ENCODE results near the gene MRPL2. TPM values are rescaled to one million over a fixed set of nuclear protein-coding genes. Genes with fewer than 3 reads are reported as not detected.

Gene MRPL2
- total RNA-seq, 1 donor from 2014 or later, result 50.2 TPM

- intact Hi-C loops (cut with micrococcal nuclease), result loop anchor here (1.0 kb wide), 1 partner anchor 7 kb away; the partner anchor contains the start of gene KLHDC3
Measured at GRCh38 chr6:43021270-43022047, 37.8 kb downstream of the MRPL2 start, which contains the start of gene RRP36. Gene RRP36, plus strand, starts transcription at chr6:43021623. Its CDS starts 32 bp downstream, at chr6:43021655.

- intact Hi-C loops (cut with micrococcal nuclease), result no loop called here
Measured at GRCh38 chr6:43020847-43021246, 38.4 kb downstream of the MRPL2 start.

- intact Hi-C loops (cut with micrococcal nuclease), result no loop called here
Measured at GRCh38 chr6:43020052-43020705, 39.1 kb downstream of the MRPL2 start.

DNA sequence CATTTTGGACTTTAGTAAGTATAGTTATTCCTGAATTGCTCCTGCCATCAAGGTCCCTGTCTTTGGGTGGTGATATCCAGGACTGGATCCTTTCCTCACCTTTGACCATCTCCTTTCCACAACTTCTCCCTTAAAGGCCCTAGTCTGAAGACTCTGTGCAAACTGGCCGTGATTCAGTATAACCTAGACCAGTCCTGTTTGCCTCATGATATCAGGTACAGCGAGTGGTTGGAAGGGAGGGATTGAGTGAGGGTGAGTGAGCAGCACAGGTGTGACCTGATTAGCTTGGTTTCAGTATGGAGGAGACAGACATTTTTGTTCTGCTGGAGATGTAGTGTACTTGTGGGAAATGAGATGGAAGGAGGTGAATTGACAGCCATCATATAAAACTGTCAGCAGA lies 40.1 kb downstream of the MRPL2 start:
- intact Hi-C loops (cut with micrococcal nuclease), result no loop called here

DNA sequence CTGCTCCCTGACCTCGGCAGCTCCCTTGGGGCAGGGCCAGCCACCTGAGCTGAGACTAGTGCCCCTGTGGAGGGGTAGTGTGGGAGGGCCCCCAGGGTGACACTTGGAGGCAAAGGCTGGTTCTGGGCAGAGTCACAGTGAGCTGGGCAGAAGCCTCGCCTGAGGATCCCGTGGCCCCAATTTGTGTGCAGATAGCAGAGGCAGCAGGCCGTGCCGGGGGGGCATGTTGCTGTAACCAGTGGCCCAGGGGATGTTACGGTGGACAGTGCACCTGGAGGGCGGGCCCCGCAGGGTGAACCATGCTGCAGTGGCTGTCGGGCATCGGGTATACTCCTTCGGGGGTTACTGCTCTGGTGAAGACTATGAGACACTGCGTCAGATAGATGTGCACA lies 42.3 kb downstream of the MRPL2 start:
- intact Hi-C loops (cut with micrococcal nuclease), result no loop called here

DNA sequence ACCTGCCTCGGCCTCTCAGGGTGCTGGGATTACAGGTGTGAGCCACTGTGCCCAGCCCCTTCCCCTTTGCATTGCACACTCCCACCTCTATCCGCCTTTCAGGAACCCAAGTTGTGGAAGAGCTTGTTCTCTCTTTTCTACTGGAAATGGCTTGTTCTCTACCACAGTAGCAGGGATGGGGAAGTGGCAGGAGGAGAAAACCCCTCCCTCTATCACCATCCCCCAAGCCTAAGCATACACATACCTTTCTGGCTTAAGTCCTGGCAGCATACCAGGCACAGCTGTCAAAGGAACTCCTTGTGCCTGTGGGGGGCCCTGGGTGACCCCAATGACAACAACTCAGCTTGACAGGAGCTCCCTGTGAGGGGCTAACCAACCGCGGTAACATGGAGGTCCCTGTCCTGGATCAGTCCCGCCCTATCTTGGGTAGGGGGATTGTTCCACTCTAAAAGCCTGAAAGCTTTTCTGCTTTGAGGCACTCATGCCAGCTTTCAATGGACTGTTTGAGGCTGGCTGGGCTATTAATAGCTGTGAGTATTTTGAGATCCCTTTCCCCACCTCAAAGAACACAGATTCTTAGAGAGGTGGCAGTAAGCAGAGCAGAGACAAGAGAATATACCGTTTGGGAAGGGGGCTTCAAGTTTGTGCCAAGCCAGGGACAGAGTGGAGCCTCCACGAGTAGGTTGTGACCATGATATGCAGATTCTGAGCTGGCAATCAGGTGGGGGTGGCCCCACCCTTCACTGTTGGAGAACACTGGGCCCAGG lies 42.9 kb downstream of the MRPL2 start:
- intact Hi-C loops (cut with micrococcal nuclease), result no loop called here

- intact Hi-C loops (cut with micrococcal nuclease), result loop anchor here (1.0 to 5.0 kb wide), 9 partner anchors 8 to 503 kb away; partner anchors contain the start of genes CNPY3, CUL7, KLC4 and MRPL2
Measured at GRCh38 chr6:43014434-43014909, 44.8 kb downstream of the MRPL2 start.

GRCh38 chr6:43013843-43014433 lies 45.3 kb downstream of the MRPL2 start, which contains the start of the genes KLHDC3 and MEA1:
Gene KLHDC3, plus strand, starts transcription at chr6:43014249. Its CDS starts 2,944 bp downstream, at chr6:43017193.
Gene MEA1, minus strand, starts transcription at chr6:43013946. Its CDS starts 133 bp downstream, at chr6:43013813.
- intact Hi-C loops (cut with micrococcal nuclease), result loop anchor here (1.0 to 5.0 kb wide), 11 partner anchors 8 to 503 kb away; partner anchors contain the start of genes CNPY3, CUL7, KLC4 and MRPL2

DNA sequence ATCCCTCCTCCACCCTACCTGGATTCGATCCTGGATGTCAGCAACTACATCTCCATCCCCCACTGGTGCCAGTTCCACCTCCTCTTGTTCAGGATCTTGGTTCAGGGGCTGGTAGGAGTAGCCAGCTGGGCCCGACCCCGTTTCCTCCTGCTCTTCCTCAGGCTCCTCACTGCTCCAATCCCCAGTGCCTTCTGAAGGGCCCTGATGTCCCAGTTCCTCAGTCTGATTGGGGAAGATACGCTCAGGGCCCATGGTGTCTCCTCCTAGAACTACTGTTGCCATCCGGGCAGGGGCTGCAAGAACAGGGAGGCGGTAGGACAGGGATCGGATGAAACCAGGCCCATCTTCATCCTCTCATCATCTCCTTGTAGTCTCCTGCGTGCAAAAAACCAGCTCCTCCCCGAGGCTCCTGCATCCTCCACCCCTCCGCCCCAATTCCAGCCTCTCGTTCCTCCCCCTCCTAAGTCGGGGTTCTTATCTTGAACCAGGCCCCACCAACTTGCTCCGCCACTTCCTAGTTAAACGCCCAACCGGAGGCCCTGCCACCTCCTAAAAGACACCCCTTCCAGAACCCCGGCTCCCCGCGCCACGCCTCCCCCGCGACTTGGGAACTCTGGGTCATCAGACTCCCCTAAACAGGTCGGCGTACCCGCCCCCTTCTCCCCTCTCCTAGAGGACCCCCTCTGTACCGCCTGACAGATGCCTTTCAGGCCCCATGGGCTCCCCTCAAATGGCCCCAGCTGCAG lies 46.0 kb downstream of the MRPL2 start:
- intact Hi-C loops (cut with micrococcal nuclease), result loop anchor here (1.0 to 5.0 kb wide), 4 partner anchors 34 to 504 kb away; partner anchors contain the start of genes PEX6, POLR1C, TBCC and YIPF3

DNA sequence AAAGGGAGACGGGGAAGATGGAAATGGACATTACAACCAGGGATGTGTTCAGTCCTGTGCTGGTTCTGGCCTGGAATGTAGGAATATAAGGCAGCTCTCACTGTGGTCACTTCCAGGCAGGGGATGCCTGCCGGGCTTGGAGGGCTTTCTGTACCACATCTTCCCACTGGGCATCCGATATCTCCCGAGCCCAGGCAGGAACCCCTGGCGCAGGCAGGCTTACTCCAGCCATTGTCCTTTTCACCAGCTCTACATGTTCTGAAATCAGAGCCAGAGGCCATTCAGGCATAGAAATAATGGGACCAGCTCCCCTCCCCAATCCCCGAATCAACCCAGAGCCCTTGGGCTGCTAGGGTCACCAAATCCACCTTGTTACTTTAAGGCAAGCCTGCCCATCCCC lies 46.9 kb downstream of the MRPL2 start:
- intact Hi-C loops (cut with micrococcal nuclease), result loop anchor here (5.0 kb wide), 2 partner anchors 115 to 505 kb away; partner anchors contain the start of genes POLR1C and YIPF3

- intact Hi-C loops (cut with micrococcal nuclease), result loop anchor here (5.0 kb wide), 2 partner anchors 114 to 506 kb away; partner anchors contain the start of genes POLR1C and YIPF3
Measured at GRCh38 chr6:43011207-43011606, 48.0 kb downstream of the MRPL2 start.

DNA sequence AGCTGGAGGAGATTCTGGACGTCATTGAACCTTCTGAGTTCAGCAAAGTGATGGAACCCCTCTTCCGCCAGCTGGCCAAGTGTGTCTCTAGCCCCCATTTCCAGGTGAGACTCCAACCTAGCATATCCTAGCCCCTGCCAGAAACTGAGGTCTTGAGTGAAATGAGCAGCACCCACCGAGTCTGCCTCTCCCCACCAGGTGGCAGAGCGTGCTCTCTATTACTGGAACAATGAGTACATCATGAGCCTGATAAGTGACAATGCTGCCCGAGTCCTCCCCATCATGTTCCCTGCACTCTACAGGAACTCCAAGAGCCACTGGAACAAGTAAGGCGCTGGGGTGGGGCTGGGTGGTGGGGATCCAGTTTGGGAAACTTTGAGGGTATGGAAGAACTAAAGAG lies 50.1 kb downstream of the MRPL2 start:
- intact Hi-C loops (cut with micrococcal nuclease), result loop anchor here (1.0 kb wide), 1 partner anchor 134 kb away; no protein-coding TSS in a partner anchor

DNA sequence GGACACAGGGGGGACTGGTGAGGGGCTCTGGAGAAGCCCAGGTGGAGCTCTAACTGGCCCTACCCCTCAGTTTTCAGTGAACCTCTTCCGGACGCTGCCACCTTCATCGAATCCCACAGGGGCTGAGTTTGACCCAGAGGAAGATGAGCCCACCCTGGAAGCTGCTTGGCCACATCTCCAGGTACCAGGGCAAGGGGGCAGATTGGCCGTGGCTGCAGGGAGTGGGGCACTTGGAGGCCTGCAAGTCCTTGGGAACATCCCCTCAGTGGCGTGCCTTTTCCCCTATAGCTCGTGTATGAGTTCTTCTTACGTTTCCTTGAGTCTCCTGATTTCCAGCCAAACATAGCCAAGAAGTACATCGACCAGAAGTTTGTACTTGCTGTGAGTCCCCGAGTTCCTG lies 52.1 kb downstream of the MRPL2 start:
- intact Hi-C loops (cut with micrococcal nuclease), result no loop called here

DNA sequence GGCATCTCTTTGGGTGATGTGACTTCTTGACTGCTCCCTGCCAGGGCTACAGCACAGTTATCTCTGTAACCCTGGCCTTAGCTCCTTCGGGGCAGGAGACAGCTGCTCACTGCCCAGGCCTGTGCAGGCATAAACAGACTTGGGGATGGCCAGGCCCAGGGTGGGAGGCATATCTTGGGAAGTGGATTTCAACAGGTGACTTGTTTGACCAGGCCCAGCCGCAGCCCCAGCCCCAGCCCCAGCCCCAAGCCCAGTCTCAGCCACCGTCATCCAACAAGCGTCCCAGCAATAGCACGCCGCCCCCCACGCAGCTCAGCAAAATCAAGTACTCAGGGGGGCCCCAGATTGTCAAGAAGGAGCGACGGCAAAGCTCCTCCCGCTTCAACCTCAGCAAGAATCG lies 53.0 kb downstream of the MRPL2 start:
- intact Hi-C loops (cut with micrococcal nuclease), result no loop called here

- intact Hi-C loops (cut with micrococcal nuclease), result no loop called here
Measured at GRCh38 chr6:43005844-43006243, 53.4 kb downstream of the MRPL2 start.

Other genes with a start within 250 kb of the MRPL2 start
- gene RPL7L1, start 179.8 kb downstream of the MRPL2 start, total RNA-seq, result 91.0 and 94.7 TPM in 2 replicates
- not detected in 2 replicates for gene PTCRA, start 143.4 kb downstream of the MRPL2 start, total RNA-seq
- 54.1 and 55.3 TPM in 2 replicates for gene CNPY3, start 130.0 kb downstream of the MRPL2 start, total RNA-seq
- 0.98 and 1.00 TPM in 2 replicates for gene GNMT, start 98.7 kb downstream of the MRPL2 start, total RNA-seq
- 27.1 and 28.5 TPM in 2 replicates for gene PEX6, start 80.3 kb downstream of the MRPL2 start, total RNA-seq
- 52.6 and 56.1 TPM in 2 replicates for gene PPP2R5D, start 74.9 kb downstream of the MRPL2 start, total RNA-seq
- 63.6 and 65.6 TPM in 2 replicates for gene MEA1, start 45.5 kb downstream of the MRPL2 start, total RNA-seq
- gene KLHDC3, start 45.2 kb downstream of the MRPL2 start, total RNA-seq, result 65.4 and 67.1 TPM in 2 replicates
- gene RRP36, start 37.8 kb downstream of the MRPL2 start, total RNA-seq, result 70.7 and 74.8 TPM in 2 replicates
- 10.6 and 12.0 TPM in 2 replicates for gene CUL7, start 5.6 kb downstream of the MRPL2 start, total RNA-seq
- gene KLC4, start 197 bp upstream of the MRPL2 start, total RNA-seq, result 10.1 and 11.4 TPM in 2 replicates
- gene PTK7, start 16.9 kb upstream of the MRPL2 start, total RNA-seq, result 1.9 TPM in 2 replicates
- 46.5 and 46.8 TPM in 2 replicates for gene SRF, start 111.8 kb upstream of the MRPL2 start, total RNA-seq
- 42.9 and 45.5 TPM in 2 replicates for gene CUL9, start 122.8 kb upstream of the MRPL2 start, total RNA-seq
- gene DNPH1, start 170.0 kb upstream of the MRPL2 start, total RNA-seq, result 43.9 and 45.7 TPM in 2 replicates
- 0.18 and 0.20 TPM in 2 replicates for gene TTBK1, start 184.0 kb upstream of the MRPL2 start, total RNA-seq
- gene SLC22A7, start 238.8 kb upstream of the MRPL2 start, total RNA-seq, result not detected in 2 replicates
- 0.23 and 0.34 TPM in 2 replicates for gene CRIP3, start 249.4 kb upstream of the MRPL2 start, total RNA-seq

Data from T-helper 2 cell treated with Interferon-gamma antibody and Interleukin-4, amounts not matched to agents 100 ng/mL and 5 ng/mL, for 36 hours (primary cell).